Activated CD8-positive, alpha-beta memory T cell treated with anti-CD3 and anti-CD28 coated beads for 36 hours (primary cell): Measurements from ENCODE around the gene PPP6R3. TPM values are rescaled to one million over a fixed set of nuclear protein-coding genes. Genes with fewer than 3 reads are reported as not detected.

Experiments
- CTCF ChIA-PET: fragments of 350-600 bp; sonication (Branson Sonifier 250); formaldehyde crosslinking; loops from one replicate; lab custom pipeline; 2021; ENCODE audit warnings: antibody characterized with exemption; lab: Charles Lee
- POLR2A ChIA-PET: fragments of 350-600 bp; sonication (Branson Sonifier 250); formaldehyde crosslinking; loops from one replicate; lab custom pipeline; 2021; ENCODE audit warnings: antibody characterized with exemption; lab: Charles Lee
- total RNA-seq, 2 experiments: library from RNA; stranded (reverse); gene quantifications; one replicate each; pipeline ENCODE4 v1.2.3, GENCODE V29; 2021

PPP6R3 gene
- total RNA-seq, 2 experiments from 2014 or later: 116 to 120 TPM

DNA sequence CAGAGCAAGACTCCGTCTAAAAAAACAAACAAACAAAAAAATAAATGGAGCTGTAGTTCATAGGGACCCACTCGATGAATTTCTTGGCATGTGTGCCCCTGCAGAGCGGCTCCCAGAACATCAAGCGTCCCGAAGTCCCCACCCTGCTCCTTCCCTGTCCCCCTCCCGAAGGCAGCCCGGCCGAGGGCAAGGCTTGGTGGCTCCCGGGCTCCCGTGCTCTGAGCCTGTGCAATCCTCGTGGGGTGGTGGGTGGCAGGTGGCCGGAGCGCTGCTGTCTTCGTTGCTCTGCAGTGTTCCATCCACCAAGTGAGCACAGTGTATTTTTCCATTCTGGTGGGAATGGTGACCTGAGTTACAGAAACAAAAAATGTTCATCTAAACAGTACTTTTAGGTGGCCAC, 190.2 kb downstream of the PPP6R3 start:
- POLR2A ChIA-PET: no interaction called here
- CTCF ChIA-PET: no interaction called here

DNA sequence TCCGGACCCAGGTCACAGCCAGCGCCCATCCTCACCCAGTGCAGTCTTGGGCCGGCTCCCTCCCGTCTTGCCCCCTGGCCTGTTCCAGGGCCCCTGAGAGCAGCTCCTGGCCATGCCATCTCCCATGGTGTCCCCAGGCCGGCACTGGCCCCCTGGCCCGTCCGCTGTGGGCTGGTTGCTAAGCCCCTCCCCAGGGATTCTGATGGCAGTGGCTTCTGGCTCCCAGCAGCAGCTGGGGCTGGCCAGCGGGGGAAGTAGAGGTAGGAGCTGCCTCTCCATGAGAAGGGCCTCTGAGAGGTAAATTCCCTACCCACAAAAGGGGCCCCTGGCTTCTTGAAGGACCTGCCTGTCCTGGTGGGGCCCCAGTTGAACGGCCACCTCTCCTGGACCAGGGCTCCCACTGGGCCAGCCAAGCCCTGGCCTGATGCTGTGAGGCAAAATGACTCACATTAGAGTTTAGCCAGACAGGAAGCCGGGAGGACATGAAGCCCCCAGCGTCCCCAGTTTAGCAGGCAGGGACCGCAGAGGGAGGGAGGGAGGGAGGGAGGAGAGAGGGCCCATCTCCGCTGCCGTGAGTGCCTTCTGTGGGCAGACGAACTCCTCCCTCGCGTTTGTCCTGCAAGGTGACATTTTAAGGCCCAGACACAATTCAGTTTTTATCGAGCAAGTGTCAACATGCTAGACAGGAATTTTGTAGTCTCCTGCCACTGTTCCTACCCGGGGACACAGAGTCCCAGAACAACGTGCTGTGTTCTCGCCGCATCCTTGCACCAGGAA, 190.8 kb downstream of the PPP6R3 start:
- POLR2A ChIA-PET: no interaction called here
- CTCF ChIA-PET: no interaction called here

DNA sequence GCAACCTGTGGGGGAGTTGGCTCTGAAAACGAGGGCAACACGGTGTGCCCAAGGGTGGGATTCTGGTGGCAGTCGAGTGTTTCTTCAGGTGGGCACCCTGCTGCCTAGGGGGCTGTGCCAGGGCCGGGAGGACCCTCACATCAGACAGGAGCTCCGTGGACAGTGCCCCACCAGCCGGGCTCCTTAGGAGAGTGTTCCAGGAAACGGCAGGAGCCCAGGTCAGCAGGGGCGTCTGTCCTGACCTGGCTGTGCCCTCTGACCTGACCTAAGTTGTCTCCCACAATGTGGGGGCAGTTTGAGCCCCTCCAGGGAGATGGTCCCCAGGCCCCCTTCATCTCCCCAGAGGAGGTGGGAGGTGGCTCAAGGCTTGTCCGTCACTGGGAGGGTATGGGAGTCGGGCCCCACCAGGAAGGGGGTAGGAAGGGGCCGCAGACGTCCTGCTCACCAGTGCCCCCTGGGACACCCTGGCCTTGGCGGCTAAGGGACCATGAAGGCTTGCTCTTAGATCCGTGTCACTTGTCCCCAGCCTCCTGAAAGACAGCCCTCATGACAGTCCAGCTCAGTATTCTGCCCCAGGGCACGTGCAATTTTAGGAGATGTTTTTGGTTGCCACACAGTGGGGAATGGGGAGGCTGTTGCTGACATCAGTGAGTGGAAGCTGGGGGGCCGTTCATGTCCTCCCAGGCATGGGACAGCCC, 191.6 kb downstream of the PPP6R3 start:
- CTCF ChIA-PET: no interaction called here
- POLR2A ChIA-PET: no interaction called here

DNA sequence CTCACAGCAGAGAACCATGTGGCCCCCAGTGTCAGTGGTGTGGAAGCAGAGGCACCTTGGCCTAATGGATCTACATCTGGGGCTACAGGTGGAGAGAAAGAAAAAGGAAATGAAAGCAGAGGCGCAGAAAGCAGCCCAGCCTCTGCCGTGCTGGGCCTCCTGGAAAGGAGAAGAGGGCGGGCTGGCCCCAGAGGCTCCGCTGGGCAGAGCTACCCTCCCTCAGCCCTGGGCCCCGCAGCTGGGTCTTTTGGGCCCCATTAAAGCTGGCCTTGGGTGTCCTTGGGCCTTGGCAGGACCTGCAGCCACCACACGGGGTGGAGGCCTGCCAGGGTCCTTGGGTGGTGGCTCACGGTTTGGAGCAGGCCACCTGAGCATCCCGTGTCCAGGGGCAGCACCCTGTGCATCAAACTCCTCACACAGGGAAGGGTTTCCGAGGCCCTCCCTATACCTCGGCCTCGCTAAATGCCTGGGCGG, 192.2 kb downstream of the PPP6R3 start:
- CTCF ChIA-PET: no interaction called here

DNA sequence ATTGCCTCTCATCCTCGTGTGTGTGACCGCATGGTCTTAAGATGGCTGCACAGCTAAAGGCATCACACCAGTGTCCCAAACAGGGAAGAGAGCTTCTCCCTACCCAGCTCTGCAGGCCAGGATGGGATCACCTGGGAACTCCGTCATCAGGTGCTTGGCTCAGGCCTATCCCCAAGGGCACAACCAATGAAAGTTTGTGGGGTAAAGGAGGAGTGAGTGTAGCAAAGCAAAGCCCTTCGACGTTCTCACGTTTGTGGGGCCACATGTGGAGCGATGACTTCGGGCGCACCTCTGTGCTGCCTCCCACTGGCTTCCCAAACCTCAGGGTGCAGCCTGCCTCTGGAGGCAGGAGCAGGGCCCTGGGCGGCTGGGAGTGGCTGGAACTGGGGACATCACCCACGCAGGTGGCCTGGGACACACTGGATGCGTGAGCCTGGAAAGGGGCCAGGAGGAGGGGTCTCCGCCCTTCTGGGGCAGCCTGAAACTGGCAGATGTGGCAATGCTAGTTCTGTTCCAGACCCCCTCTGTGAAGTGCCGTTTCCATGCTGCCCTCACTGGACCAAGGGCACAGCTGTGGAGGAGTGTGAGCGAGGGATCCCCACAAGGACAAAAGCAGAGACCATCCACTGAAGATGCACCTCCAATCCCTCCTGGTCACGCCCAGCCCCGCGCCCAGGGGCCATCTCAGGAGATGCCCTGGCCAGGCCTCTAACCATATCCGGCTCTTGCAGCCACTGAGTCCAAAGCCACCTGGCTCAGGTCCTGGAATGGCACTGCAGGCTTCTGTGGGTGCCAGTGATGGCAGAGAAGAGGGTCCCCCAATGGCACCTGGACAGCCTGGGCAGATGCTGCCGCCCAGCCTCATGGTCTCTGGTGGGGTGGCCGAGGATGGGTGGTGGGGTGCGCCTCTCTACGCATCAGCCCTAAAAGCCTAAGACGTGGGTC, 193.2 kb downstream of the PPP6R3 start:
- ChIA-PET CTCF (interaction anchor here (0.6 kb wide), 1 partner anchor 14 kb away, joined by 3 read pairs; no protein-coding TSS in a partner anchor), POLR2A (no interaction called here)

More for the DNA sequence above, 192.2 kb downstream of the PPP6R3 start:
- POLR2A ChIA-PET: no interaction called here

DNA sequence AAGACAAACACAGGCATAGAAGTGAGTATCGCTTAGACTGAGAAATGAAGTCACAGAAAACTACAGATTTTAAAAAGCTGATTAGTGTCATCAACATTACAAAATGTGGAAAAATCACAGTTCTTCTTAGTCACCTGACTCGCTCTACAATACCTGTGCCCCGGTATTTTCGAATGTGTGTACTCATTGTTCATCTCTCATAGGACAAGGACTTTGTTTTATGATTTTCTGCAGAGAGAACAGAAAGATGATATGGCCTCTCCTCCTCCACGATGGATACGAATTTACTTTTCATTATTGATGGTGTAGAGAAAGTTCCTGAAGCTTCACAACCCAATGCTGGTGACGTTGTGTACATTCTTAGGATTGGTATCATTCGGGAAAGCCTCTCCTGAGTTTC, 194.4 kb downstream of the PPP6R3 start:
- ChIA-PET CTCF (no interaction called here), POLR2A (no interaction called here)

- CTCF ChIA-PET: no interaction called here
- POLR2A ChIA-PET: no interaction called here
Observed at GRCh38 chr11:68655406-68655805, 194.9 kb downstream of the PPP6R3 start.

DNA sequence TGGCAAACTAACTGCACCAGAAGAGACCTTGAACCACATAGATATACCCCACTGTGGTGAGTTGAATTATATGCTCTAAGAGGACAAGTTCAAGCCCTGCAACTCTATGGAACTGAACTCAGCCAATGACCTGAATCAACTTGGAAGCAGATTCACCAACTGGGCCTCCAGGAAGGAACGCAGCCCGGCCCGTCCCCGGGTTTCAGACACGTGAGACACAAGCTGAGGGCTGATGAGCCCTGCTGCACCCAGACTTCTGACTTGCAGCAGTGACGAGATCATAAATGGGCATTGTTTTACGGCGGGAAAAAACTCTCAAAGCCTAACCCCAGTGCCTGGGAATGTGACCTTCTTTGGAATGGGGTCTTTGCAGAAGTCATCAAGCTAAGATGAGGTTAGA, 195.3 kb downstream of the PPP6R3 start:
- CTCF ChIA-PET: no interaction called here
- POLR2A ChIA-PET: no interaction called here

DNA sequence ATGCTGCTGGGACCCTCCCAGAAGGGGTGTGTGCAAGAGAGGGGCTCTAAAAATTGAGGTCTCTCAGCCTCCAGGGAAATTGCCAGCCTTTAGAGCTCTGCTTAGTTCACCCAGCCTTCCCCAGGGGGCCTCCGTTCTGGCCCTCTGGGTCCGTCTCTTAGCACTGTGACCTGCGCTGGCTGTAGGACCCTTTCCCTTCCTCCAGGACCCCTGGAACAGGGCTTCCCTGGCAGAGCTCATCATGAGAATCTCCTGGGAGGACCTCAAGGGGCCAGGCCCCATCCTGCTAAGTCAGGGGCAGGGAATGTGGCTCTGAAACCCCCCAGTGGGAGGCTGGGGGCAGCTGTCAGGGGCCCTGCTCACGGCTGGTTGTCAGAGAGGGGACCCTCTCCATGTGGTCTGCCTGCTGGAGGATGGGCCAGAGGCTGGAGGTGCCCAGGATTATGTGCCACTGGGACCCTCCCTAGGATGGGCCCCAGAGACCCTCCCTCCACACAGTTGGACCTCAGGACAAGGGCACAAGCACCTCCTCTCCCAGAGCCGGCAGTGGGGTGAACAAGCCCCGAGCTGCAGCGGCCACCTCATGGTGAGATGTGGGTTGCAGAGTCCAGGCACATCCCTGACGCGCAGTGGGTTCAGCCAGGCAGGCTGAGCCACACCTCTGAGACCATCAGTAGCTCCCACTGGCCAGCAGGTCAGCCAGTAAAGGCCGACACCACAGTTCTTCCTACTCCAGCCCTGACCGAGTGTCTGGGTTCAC, 196.6 kb downstream of the PPP6R3 start:
- CTCF ChIA-PET: no interaction called here
- POLR2A ChIA-PET: no interaction called here

GRCh38 chr11:68658097-68658496, 197.5 kb downstream of the PPP6R3 start:
- POLR2A ChIA-PET: no interaction called here
- CTCF ChIA-PET: interaction anchor here (0.7 kb wide), 1 partner anchor 333 kb away, joined by 3 read pairs; no protein-coding TSS in a partner anchor

GRCh38 chr11:68658661-68659060, 198.1 kb downstream of the PPP6R3 start:
- CTCF ChIA-PET: interaction anchor here (0.7 kb wide), 1 partner anchor 334 kb away, joined by 3 read pairs; no protein-coding TSS in a partner anchor
- POLR2A ChIA-PET: interaction anchor here (0.7 kb wide), 1 partner anchor 44 kb away, joined by 10 read pairs; no protein-coding TSS in a partner anchor

- POLR2A ChIA-PET: interaction anchor here (0.7 kb wide), 1 partner anchor 43 kb away, joined by 10 read pairs; no protein-coding TSS in a partner anchor
- CTCF ChIA-PET: no interaction called here
Observed at GRCh38 chr11:68659158-68659921, 198.8 kb downstream of the PPP6R3 start.

DNA sequence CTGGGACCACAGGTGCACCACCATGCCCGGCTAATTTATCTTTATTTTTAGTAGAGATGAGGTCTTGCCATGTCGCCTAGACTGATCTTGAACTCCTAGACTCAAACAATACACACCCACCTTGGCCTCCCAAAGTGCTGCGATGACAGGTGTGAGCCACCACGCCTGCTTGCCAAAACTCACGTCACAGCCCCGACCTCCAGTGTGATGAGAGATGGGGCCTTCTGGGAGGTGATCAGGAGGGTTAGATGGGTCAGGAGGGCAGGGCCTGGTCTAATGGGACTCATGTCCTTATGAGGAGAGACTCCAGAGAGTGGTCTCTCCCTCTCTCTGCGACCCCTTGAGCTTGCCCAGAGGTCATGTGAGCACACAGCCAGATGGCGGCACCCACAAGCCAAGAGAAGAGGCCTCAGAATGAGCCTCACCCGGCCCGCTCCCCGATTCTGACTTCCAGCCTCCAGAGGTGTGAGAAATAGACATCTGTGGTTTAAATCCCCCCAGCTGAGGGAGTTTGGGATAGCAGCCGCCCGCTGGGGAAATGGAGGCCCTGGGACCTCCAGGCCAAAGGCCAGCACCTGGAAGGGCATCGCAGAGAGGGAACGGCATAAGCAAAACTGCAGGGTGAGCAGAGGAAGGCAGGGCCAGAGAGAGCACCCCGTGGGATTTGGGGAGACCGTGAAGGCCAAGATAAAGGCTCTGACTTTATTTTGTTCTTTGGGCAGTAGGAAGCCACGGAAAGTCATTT, 199.7 kb downstream of the PPP6R3 start:
- CTCF ChIA-PET: no interaction called here
- POLR2A ChIA-PET: no interaction called here

DNA sequence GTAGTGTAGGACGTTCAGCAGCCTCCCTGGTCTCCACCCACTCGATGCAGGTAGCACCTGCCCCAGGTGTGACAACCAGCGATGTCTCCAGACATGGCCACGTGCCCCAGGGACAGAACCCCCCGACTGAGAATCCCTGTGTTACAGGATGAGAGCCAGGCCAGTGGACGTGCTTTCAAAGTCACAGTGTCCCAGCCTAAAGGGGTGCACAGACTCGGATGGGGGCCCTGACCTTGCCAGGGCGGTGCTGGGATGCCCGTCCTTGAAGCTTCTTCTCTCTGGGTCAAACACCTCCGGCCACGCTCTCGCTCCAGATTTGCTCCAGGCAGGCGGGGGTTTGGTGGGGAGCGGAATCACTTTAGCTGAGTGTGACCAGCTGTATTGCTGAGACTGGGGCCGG, 200.5 kb downstream of the PPP6R3 start:
- CTCF ChIA-PET: no interaction called here

DNA sequence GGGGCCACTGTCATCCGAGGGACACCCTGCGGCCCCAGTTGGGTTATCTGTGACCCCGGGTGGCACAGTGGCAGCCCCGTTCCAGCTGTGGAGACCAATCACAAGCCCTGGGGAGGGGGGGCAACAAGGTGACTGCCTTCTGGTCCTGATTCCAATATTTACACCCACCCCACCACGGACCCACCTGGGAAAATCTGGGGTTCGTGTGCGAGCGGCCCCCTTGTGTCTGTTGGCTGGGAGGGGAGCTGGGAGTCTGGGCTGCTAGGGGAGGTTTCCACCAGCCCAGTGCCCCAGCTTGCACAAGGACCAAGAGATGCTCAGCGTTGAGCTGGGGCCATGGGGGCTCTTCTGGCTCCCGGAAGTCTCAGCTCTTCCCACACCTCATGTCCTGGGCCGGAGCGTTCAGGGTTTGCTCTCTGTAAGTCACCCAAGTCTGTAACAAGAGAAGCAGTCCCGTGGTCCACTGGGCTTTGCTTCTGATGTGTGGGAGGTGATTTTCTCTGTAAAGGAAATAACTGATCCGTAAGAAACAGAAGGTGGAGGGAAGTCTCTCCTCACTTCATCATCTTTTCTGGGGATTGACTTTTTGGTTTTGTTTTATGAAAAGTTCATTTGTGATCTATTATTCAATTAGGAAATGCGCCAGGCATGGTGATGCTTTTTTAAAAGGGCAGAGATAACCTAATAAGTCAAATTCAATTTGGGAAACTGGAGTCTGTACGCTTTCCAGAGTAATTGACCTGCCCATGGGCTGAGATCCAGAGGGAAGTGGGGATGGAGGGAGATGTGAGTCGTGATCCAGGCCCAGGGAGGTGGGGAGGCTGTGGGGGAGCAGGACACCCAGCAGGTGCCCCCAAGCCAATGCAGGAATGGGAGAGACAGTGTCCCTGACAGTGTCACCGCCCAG, 201.4 kb downstream of the PPP6R3 start:
- ChIA-PET CTCF (no interaction called here), POLR2A (no interaction called here)

More for the DNA sequence above, 200.5 kb downstream of the PPP6R3 start:
- POLR2A ChIA-PET: no interaction called here

- CTCF ChIA-PET: no interaction called here
- POLR2A ChIA-PET: no interaction called here
Observed at GRCh38 chr11:68663482-68664010, 203.0 kb downstream of the PPP6R3 start.
